A549 (cell line): ENCODE data around the gene HSPB1. TPM values are rescaled to one million over a fixed set of nuclear protein-coding genes. Genes with fewer than 3 reads are reported as not detected.
A peak's percentile ranks its signal among the peaks of the same experiment; 100 is the strongest.

Experiments
- ATAC-seq, 2 experiments: fragments of 200-7000 bp in 1 of 2; fragments of >200 bp in 1 of 2; cut with Nextera tagmentation in 1 of 2; cut with Tn5 transposase in 1 of 2; 3 replicates each; pipeline versions ENCODE4 v1.8.0 to v1.9.1; 2018 to 2020; ENCODE audit warnings: mild to moderate bottlenecking in 1 of 2, moderate library complexity in 1 of 2
- CTCF ChIA-PET: fragments of 300-600 bp; sonication (Branson Sonifier 250); formaldehyde crosslinking; extraction: SDS; loops from one replicate; lab custom pipeline; 2021; ENCODE audit warnings: antibody characterized with exemption, inconsistent platforms; lab: Yijun Ruan, JAX
- POLR2A ChIA-PET: fragments of 350-600 bp; formaldehyde crosslinking; extraction: SDS; loops from one replicate; lab custom pipeline; 2021; ENCODE audit warnings: antibody characterized with exemption, inconsistent platforms; lab: Yijun Ruan, JAX
- DNase-seq, 2 experiments: peaks; one replicate each; pipeline versions ENCODE4 v3.0.0 to v3.0.0-alpha.2; 2011 to 2016; ENCODE audit warnings: low read depth in 1 of 2, low spot score in 1 of 2
- FAIRE-seq: peaks from 2 replicates; lab custom pipeline; 2011; peaks lifted over from hg19 to GRCh38; lab: Jason Lieb, UNC
- H3K27ac ChIP-seq, 2 experiments: fragments of >200 bp; sonication (Bioruptor Twin); formaldehyde crosslinking; 3 replicates each; pipeline ENCODE4 v1.5.1; 2016 to 2017
- H3K4me1 ChIP-seq: fragments of >200 bp; sonication (Bioruptor Twin); formaldehyde crosslinking; 3 replicates; pipeline ENCODE4 v1.6.1; 2016
- H3K4me2 ChIP-seq: fragments of >200 bp; sonication (Bioruptor Twin); formaldehyde crosslinking; 3 replicates; pipeline ENCODE4 v1.6.1; 2016
- H3K4me3 ChIP-seq: fragments of >200 bp; sonication (Bioruptor Twin); formaldehyde crosslinking; 3 replicates; pipeline ENCODE4 v1.5.1; 2016
- H3K9me3 ChIP-seq: fragments of >200 bp; sonication (Bioruptor Twin); formaldehyde crosslinking; 3 replicates; pipeline ENCODE4 v1.6.1; 2016
- BCL3 ChIP-seq: fragments of >200 bp; sonication (Bioruptor Twin); formaldehyde crosslinking; IDR thresholded peaks from 3 replicates; pipeline ENCODE4 v1.6.1; 2016
- E2F6 ChIP-seq: IDR thresholded peaks from 2 replicates; pipeline ENCODE4 v1.6.1; 2012; ENCODE audit warnings: low read depth, borderline replicate concordance
- EHF ChIP-seq: fragments of 250-450 bp; sonication (Bioruptor Pico); IDR thresholded peaks from 2 replicates; pipeline ENCODE4 v1.5.0; 2020; ENCODE audit warnings: mild to moderate bottlenecking
- EHMT2 ChIP-seq: fragments of 200-600 bp; sonication (generic); IDR thresholded peaks from 2 replicates; pipeline ENCODE4 v1.6.1; 2016; ENCODE audit warnings: antibody characterized with exemption, low read depth, mild to moderate bottlenecking, moderate library complexity
- FOSB ChIP-seq: fragments of 250-450 bp; sonication (Bioruptor Pico); IDR thresholded peaks from 2 replicates; pipeline ENCODE4 v1.5.0; 2020; ENCODE audit warnings: mild to moderate bottlenecking, moderate library complexity
- FOSL2 ChIP-seq, 2 experiments: fragments of 450-650 bp in 1 of 2; fragments of >200 bp in 1 of 2; sonication (Bioruptor Twin) in 1 of 2; formaldehyde crosslinking; IDR thresholded peaks; 2 replicates each; pipeline versions ENCODE4 v1.5.0 to v1.6.1; 2016 to 2020; ENCODE audit warnings: mild to moderate bottlenecking in 1 of 2, moderate library complexity in 1 of 2
- GATA3 ChIP-seq: IDR thresholded peaks from 2 replicates; pipeline ENCODE4 v1.6.1; 2012; ENCODE audit warnings: borderline replicate concordance
- HDAC2 ChIP-seq: fragments of 200-600 bp; sonication (generic); IDR thresholded peaks from 2 replicates; pipeline ENCODE4 v1.6.1; 2016
- HEYL ChIP-seq: fragments of 250-450 bp; sonication (Bioruptor Pico); IDR thresholded peaks from 2 replicates; pipeline ENCODE4 v1.8.0; 2021; ENCODE audit warnings: mild to moderate bottlenecking, moderate library complexity
- HMGXB4 ChIP-seq: fragments of 250-450 bp; sonication (Bioruptor Pico); IDR thresholded peaks from 2 replicates; pipeline ENCODE4 v1.5.0; 2021; ENCODE audit warnings: mild to moderate bottlenecking, moderate library complexity, borderline replicate concordance
- JUN ChIP-seq, 2 experiments: fragments of >200 bp; sonication (Bioruptor Twin); formaldehyde crosslinking; IDR thresholded peaks; 2 replicates in 1 of 2; 3 replicates in 1 of 2; pipeline ENCODE4 v1.6.1; 2016 to 2017
- JUNB ChIP-seq: fragments of >200 bp; sonication (Bioruptor Twin); formaldehyde crosslinking; IDR thresholded peaks from 2 replicates; pipeline ENCODE4 v1.6.1; 2016
- MAFK ChIP-seq: fragments of 450-650 bp; IDR thresholded peaks from 2 replicates; pipeline ENCODE4 v1.6.1; 2014; ENCODE audit not compliant: partially characterized antibody
- MAZ ChIP-seq: fragments of 150-350 bp; IDR thresholded peaks from 2 replicates; pipeline ENCODE4 v1.6.1; 2014; ENCODE audit warnings: antibody characterized with exemption, low read depth, low read length, borderline replicate concordance
- NR3C1 ChIP-seq: fragments of >200 bp; sonication (Bioruptor Twin); formaldehyde crosslinking; IDR thresholded peaks from 3 replicates; pipeline ENCODE4 v1.6.1; 2017
- PBX3 ChIP-seq: IDR thresholded peaks from 2 replicates; pipeline ENCODE4 v1.6.1; 2012
- PHF8 ChIP-seq: fragments of 200-600 bp; sonication (generic); IDR thresholded peaks from 2 replicates; pipeline ENCODE4 v1.6.1; 2016; ENCODE audit warnings: low read depth, mild to moderate bottlenecking, antibody characterized with exemption, moderate library complexity, borderline replicate concordance
- POLR2A ChIP-seq: IDR thresholded peaks from 2 replicates; pipeline ENCODE4 v1.6.1; 2012; ENCODE audit warnings: mild to moderate bottlenecking, low read length
- POLR2AphosphoS2 ChIP-seq: conservative IDR thresholded peaks from 2 replicates; pipeline ENCODE4 v1.6.1; 2012; ENCODE audit warnings: low read length, improper control_type of control experiment, inconsistent platforms
- REST ChIP-seq: fragments of 200-600 bp; sonication (generic); IDR thresholded peaks from 2 replicates; pipeline ENCODE4 v1.6.1; 2016; ENCODE audit warnings: antibody characterized with exemption, mild to moderate bottlenecking, moderate library complexity
- ZNF302 ChIP-seq: fragments of 250-450 bp; sonication (Bioruptor Pico); IDR thresholded peaks from 2 replicates; pipeline ENCODE4 v1.9.0; 2021; ENCODE audit warnings: inconsistent platforms, mild to moderate bottlenecking, moderate library complexity
- WGBS: methylation state at CpG from one replicate; pipeline ENCODE4 v1.1.6; 2017; ENCODE audit errors: missing lambda C conversion rate; 5-methylcytosine and 5-hydroxymethylcytosine counted together
- polyA plus RNA-seq, 4 experiments: library from polyadenylated mRNA; depleted of rRNA in 3 of 4; stranded (reverse); fragments of >200 nt; fragmentation: RNase III in 1 of 4; extraction: RNeasy Plus Mini Kit Qiagen cat#74134 plus additional on column Dnase treatment in 1 of 4; gene quantifications; 2 replicates in 3 of 4; 3 replicates in 1 of 4; pipeline ENCODE4 v1.2.3, GENCODE V29; 2011 to 2017
- TF ChIP-seq, protein P1 (sequence below): fragments of 450-650 bp; IDR thresholded peaks from 2 replicates; pipeline ENCODE4 v1.6.1; 2014; ENCODE audit warnings: antibody characterized with exemption
- TF ChIP-seq, protein P2 (sequence below): fragments of >200 bp; sonication (Bioruptor Twin); formaldehyde crosslinking; IDR thresholded peaks from 2 replicates; pipeline ENCODE4 v1.6.1; 2016
- TF ChIP-seq, protein P3 (sequence below): IDR thresholded peaks from 2 replicates; pipeline ENCODE4 v1.6.1; 2012

The HSPB1 gene
- polyA plus RNA-seq, 2 of the 4 experiments (the other 2 are of a cell fraction): 209 to 620 TPM

- POLR2A ChIA-PET: interaction anchor here (0.7 to 2.9 kb wide), 4 partner anchors 13 to 72 kb away, joined by 4 to 20 read pairs (median 15); no protein-coding TSS in a partner anchor
- DNase-seq: no peak
- no peak for FAIRE-seq
- peak overlapping the region; percentile 92 to 97 for H3K27ac ChIP-seq
- CTCF ChIA-PET: interaction anchor here (1.0 to 32.9 kb wide), 4 partner anchors 9 to 115 kb away, joined by 3 to 764 read pairs (median 8); partner anchors contain the start of gene HSPB1
- TF ChIP-seq, protein P1, sequence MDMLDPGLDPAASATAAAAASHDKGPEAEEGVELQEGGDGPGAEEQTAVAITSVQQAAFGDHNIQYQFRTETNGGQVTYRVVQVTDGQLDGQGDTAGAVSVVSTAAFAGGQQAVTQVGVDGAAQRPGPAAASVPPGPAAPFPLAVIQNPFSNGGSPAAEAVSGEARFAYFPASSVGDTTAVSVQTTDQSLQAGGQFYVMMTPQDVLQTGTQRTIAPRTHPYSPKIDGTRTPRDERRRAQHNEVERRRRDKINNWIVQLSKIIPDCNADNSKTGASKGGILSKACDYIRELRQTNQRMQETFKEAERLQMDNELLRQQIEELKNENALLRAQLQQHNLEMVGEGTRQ: no peak
- TF ChIP-seq HMGXB4 (CRISPR knock-in tag): no peak
- no peak for TF ChIP-seq HDAC2
- TF ChIP-seq, protein P2, sequence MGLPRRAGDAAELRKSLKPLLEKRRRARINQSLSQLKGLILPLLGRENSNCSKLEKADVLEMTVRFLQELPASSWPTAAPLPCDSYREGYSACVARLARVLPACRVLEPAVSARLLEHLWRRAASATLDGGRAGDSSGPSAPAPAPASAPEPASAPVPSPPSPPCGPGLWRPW: no peak
- TF ChIP-seq NR3C1: no peak
- no peak for TF ChIP-seq HEYL
- TF ChIP-seq MAZ: no peak
- TF ChIP-seq JUNB: no peak
- no peak for TF ChIP-seq MAFK
- 93% methylated on average over 8 of the region's 8 CpGs for WGBS
- H3K4me3 ChIP-seq: no peak overlapping the region
- peak overlapping the region; percentile 76 for H3K4me2 ChIP-seq
- H3K9me3 ChIP-seq: no peaks in the 10 kb centered on the region
- no peak for ATAC-seq
- peaks cover 62% of the 10 kb centered on the region for H3K4me1 ChIP-seq
Measured at GRCh38 chr7:76293407-76293901, 9.0 kb upstream of the HSPB1 start.

GRCh38 chr7:76294344-76295024, 8.0 kb upstream of the HSPB1 start:
- Histone ChIP-seq H3K4me2 (peak overlapping the region; percentile 76), H3K27ac (peak overlapping the region; percentile 92 to 97), H3K9me3 (no peaks in the 10 kb centered on the region), H3K4me3 (peak overlapping the region; percentile 26; the same call in 2 of the 3 replicates), H3K4me1 (peaks cover 65% of the 10 kb centered on the region)
- ATAC-seq (peak; percentile 77 to 79), DNase-seq (peak; percentile 83 to 96), FAIRE-seq (no peak)
- ChIA-PET CTCF (interaction anchor here (0.6 to 32.9 kb wide), 6 partner anchors 10 to 116 kb away, joined by 3 to 764 read pairs (median 4); partner anchors contain the start of gene HSPB1), POLR2A (interaction anchor here (0.6 to 1.6 kb wide), 10 partner anchors 9 to 116 kb away, joined by 3 to 20 read pairs (median 3); partner anchors contain the start of gene HSPB1)
- WGBS: 5% methylated on average over 17 of the region's 20 CpGs
- TF ChIP-seq E2F6 (peak; percentile 72), EHF (CRISPR knock-in tag) (no peak), GATA3 (peak; percentile 53; the same call in 1 of the 2 replicates), ZNF302 (CRISPR knock-in tag) (no peak), POLR2AphosphoS2 (no peak), EHMT2 (no peak), REST (no peak), BCL3 (no peak), FOSB (CRISPR knock-in tag) (no peak), POLR2A (peak; percentile 27; the same call in 1 of the 2 replicates), PBX3 (peak; percentile 90), FOSL2 (IDR thresholded peaks at IDR 0.05) (peak; percentile 31; the same call in 1 of the 2 replicates), FOSL2 (CRISPR knock-in tag; IDR thresholded peaks at IDR 0.05) (peak; percentile 68), JUNB (peak; percentile 59; the same call in 1 of the 2 replicates), PHF8 (peak; percentile 25; the same call in 1 of the 2 replicates), JUN (IDR thresholded peaks at IDR 0.05) (peak in 1 of 2 experiments; percentile 85; a peak in 4 of 5 replicates)
- TF ChIP-seq, protein P2: no peak
- TF ChIP-seq, protein P3, sequence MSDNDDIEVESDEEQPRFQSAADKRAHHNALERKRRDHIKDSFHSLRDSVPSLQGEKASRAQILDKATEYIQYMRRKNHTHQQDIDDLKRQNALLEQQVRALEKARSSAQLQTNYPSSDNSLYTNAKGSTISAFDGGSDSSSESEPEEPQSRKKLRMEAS: peak; percentile 91
